Activated CD4-positive, alpha-beta T cell treated with anti-CD3 and anti-CD28 coated beads, Interleukin-2, amount 50 U/mL, for 4 hours (primary cell): ENCODE measurements around the gene CREBBP.
A peak's percentile ranks its signal among the peaks of the same experiment; 100 is the strongest.
"Not testable (repeated sequence)": the region's sequence is repeated elsewhere in the genome, so short reads cannot be mapped to it uniquely, and the experiment has no call there.

Experiments
- DNase-seq, 2 experiments: peaks; one replicate each; pipeline ENCODE4 v3.0.0-alpha.2; 2020

Gene CREBBP

GRCh38 chr16:3880623-3881498 is at the start of gene CREBBP:
Gene CREBBP (minus strand): TSS chr16:3880713. CDS start chr16:3879916, 797 bp downstream.
- DNase-seq: peak; percentile 74 to 79

GRCh38 chr16:3927147-3927546 is 46.6 kb upstream of the CREBBP start:
- DNase-seq: not testable (repeated sequence)

GRCh38 chr16:3924763-3925162 is 44.2 kb upstream of the CREBBP start:
- DNase-seq: no peak

GRCh38 chr16:3922241-3922640 is 41.7 kb upstream of the CREBBP start:
- no peak for DNase-seq

GRCh38 chr16:3920206-3920605 is 39.7 kb upstream of the CREBBP start:
- DNase-seq: no peak

DNA sequence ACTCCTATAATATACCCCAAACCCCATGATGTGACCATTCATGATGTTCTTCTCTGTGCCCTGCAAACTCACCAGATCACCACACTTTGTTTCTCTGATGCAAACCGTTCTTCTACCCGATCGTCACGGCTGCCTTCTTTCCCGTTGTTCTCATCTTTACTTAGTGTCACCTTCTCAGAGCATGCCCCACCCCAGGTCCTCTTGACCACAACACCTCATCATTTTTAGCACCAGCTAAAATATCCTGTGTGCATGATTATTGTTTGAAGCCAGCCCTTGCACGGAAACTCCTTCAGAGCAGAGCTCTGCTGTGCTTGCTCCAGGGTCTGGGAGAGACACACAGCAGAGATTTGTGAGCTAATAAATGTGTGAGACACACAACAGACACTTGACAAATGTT is 38.9 kb upstream of the CREBBP start:
- DNase-seq: no peak

DNA sequence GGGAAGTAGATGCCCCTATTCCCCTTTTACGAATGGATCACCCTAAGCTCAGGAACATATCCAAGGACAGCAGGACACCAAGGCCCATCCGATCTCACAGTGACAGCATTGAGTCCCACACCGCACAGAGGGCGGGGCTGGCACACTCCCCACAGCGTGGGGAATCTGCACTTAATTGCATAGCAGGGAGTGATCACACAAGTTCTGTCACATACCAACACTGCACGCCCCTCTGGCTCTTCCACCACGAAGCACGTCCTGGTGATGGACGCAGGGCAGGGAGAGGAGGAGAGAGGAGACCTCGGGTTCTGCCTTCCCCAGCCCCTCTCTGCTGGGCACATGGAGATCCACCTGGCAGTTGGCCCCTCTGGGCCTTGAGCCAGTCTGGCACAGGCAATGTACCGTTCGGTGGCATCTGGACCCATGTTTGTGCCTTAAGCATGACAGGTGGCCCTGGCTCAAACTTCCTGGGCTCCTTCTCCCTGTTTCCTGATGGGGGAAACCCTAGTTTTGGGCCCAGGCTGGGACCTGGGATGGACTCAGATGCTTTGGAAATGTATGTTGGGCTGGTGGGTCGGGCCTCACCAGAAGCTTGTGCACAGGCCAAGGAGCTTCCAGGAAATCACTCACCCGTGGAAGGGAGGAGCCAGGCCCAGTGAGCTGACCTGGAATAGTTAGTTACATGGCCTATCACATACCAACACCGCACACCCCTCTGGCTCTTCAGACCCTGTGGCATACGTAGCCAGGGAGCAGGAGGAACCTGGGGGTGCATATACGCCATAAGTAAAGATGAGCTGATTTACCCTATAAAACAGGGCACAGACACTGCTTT is 35.1 kb upstream of the CREBBP start:
- no peak for DNase-seq

DNA sequence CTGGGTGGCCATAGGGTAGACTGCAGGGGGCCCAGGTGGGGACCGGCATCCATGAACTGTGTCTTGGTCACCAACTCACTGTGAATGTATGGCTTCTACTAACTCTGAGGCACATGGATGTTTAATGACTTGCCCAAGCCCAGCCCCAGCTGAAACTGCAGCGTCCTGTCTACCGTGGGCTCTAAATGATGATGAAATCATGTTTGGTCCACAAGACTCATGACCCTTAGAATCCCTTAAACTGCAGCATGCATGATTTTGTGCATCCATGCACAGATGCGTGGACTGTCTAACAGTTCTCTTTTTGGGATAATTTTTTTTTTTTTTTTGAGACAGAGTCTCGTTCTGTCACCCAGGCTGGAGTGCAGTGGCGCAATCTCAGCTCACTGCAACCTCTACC is 32.4 kb upstream of the CREBBP start:
- DNase-seq: no peak

- DNase-seq: no peak
These were observed 31.9 kb upstream of the CREBBP start for GRCh38 chr16:3912373-3912772.

- not testable (repeated sequence) for DNase-seq
These were observed 31.2 kb upstream of the CREBBP start for GRCh38 chr16:3911741-3912140.

DNA sequence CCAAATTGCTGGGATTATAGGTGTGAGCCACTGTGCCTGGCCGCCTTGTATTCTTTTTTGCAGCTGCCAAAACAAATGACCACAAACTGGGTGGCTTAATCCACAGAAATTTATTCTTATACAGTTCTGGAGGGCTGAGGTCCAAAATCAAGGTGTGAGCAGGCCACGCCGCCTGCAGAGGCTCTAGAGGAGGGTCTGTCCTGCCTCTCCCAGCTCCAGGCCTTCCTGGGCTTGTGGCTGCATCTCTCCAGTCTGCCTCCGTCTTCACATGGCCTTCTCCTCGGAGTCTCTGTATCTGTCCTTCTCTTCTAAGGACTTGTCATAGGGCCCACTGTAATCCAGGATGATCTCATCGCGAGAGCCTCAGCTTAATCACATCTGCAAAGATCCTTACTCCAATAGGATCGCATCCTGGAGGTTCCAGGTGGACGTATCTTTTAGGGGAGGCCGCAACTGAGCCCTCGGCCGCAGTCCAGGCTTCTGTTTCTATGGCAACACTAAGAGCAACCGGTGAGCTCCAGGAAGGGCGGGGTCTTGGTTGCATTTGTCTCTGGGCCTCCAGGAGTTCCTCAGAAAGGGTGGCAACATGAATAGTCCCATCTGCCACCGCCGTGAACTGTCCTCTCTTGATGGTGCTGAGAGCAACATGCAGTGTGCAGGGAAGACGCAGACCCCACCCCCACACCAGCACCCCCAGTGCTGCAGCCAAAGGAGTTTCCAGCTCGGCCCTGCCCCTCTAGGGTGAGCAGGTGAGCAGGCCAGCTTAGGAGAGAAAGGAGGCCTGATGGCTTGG is 29.5 kb upstream of the CREBBP start:
- no peak for DNase-seq

- no peak for DNase-seq
These were observed 28.5 kb upstream of the CREBBP start for GRCh38 chr16:3908951-3909437.

- no peak for DNase-seq
These were observed 27.1 kb upstream of the CREBBP start for GRCh38 chr16:3907586-3907985.

DNA sequence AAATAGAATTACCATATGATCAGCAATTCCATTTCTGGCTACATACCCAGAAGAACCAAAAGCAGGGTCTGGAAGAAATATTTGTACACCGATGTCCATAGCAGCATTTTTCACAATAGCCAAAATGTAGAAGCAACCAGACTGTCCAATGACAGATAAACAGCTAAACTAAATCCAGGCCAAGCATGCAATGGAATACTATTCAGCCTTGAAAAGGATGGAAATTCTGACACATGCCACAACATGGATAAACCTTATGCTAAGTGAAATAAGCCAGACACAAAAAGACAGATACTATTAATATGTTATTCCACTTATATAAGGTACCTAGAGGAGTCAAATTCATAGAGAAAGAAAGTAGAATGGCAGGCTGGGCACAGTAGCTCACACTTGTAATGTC is 25.9 kb upstream of the CREBBP start:
- DNase-seq: no peak

DNA sequence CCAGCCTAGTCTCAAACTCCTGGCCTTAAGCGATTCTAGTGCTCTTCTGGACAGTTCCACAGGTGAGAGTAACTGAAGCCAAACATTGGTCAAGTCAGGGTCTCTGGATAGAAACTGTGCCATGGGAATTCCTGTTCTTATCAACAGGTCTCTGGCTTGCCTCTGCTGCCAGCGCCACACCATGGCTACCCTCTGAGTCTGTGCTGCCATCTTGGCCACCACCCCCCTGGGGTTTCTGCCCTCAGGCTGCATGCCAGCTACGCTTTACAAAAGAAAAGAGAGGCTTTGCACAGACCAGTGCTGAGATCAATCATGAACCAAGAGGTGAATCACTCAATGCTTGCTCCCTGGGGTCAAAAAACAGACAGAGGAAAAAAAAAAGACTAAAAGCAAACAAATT is 24.4 kb upstream of the CREBBP start:
- no peak for DNase-seq

DNA sequence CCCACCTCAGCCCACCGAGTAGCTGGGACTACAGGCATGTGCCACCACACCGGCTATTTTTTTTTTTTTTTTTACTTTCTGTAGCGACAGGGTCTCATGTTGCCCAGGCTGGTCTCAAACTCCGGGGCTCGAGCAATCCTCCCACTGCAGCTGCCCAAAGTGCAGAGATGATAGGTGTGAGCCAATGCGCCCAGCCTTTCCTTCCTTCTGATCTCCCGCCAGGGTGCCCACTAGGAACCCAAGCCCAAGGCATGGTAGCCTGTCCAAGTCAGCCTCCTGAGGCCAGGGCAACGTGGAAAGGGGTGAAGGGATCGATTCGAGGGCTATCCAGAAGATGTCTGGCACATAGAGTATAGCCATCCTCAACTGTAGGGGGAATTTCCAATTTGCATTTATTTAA is 9.6 kb upstream of the CREBBP start:
- DNase-seq: no peak

GRCh38 chr16:3889059-3889458 is 8.5 kb upstream of the CREBBP start:
- no peak for DNase-seq

GRCh38 chr16:3885999-3886398 is 5.5 kb upstream of the CREBBP start:
- not testable (repeated sequence) for DNase-seq

- DNase-seq: no peak
These were observed 3.9 kb upstream of the CREBBP start for GRCh38 chr16:3884398-3884797.

DNA sequence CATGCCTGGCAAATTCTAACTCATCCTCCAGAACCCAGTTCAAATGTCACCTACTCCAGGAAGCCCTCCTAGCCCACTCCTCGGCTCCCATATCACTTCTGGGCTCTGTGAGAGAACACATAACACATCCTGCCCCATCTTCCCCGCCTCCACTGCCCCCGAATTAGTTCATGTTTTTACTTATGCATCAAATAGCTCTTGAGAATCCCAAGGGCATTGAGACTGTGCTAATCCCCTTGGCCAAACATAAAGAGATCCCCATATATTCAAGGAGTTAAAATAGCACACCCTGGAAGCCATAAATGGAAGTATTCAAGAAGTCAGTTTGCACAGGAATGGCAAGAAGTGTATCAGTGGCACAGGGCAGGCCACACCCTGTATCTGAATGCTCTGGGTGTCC is 2.0 kb upstream of the CREBBP start:
- DNase-seq: no peak

- DNase-seq: peak in 1 of 2 experiments; percentile 20
These were observed 1.0 kb upstream of the CREBBP start for GRCh38 chr16:3881499-3881990.

- DNase-seq: peak; percentile 59 to 64
These were observed 487 bp downstream of the CREBBP start for GRCh38 chr16:3879887-3880564.
